ENCODE data around the gene DCTN3.

DCTN3 gene

DNA sequence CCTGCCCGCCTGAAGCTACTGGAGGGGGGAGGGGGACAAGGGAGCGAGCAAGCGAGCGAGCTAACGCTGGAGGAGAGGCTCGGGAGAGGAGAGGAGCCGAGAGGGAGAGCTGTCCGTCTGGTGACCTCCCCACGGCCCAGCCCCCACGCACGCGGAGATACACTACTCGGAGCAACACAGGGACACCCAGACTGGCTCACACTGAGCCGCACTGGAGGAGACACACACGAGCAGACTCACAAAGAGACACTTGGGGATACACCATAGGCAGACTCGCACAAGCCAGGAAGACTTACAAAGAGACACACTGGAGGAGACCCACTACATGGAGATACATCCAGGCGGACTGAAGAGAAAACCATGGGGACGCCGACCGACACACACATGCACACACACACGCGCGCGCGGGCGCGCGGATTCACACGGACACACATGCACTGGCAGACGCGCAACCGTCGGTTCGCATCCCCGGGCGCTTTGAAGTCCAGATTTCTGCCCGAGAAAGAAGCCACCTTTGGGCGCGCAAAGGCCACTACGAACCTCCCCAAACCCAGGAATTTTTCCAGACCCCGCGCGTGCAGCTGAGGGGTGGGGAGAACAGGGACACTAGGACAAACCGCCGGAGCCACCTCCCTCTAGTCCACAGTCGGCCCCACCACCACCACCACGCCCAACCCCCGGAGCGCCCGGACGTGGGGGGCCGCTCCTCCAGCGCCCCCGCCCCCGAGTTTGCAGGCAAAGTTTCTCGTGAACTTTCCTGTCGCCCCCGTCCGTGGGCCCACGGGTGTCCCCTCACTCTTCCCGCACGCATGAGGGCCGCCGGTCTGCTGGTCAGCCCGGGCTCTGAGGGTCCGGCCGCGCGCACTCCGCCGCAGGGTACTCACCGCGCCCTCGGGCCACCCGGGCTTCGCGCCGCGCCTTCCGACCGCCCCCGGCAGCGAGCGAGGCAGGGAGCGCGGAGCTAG is 31.3 kb downstream of the DCTN3 start:
- DNase-seq = no peak

DNA sequence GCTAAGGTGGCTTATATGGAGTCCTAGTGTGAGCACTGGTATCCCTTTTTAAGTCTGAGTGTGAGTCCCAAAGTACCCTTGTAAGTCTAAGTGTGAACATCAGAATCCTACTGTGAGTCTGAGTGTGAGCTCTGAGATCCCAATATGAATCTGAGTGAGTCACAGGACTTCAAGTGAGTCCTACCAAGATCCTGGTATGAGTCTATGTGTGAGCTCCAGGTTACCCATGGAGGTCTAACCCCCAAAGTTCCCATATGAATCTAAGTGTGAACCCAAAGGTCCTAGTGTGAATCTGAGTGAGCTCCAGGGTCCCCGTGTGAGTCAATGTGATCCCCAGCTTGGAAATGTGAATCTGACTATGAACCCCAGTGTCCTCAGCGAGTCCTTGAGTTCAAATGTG is 33.0 kb downstream of the DCTN3 start:
- DNase-seq = no peak

DNA sequence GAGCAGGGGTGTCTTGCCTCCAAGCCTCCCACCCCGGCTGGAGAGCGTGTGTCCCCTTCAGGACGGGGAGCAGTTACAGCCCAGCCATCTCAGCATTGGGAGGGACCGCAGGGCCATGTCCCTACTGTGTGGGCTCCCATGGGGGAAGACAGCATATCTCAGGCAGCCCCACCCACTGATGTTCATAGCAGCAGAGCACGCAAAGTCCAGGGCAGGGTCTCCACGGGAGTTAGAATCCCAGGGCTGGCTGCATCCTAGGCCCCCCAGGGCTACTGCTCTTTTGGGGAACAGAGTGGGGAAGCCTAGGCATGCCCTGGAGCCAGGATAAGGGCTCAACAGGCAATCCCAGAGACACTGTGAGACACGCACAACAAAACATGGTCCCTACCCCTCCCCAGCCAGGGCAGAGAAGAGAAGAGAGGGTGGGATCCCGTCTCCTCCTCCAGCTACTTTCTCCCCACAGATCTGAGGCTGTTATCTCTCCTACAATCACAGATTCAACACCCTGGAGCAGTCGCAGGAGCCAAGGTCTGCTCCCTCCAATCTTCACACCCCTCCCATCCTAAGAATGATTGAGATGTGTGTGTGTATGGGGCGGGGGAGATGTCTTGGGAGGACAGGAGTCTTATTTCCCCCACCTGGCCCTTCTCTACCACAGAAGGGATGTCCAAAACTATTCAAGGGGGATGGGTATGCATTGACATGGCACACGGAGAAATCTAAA is 34.2 kb downstream of the DCTN3 start:
- DNase-seq = no peak

DNA sequence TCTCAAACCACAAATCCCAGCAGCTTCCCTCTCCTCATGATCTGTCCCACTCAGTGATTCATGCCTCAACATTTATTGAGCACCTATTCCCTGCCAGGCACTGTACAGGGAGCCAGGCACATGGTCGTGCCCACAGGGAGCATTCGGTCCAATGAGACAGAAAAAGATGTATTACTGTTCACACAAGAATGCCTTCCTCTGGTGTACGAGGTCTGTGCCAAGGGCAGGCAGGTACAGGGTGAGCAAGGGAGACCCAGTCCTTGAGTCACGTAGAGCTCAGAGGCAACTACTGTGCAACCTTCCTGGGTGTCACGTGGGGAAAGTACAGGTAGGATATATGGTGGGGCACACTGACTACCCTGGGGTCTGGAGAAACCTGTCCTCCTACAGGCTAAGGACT is 35.3 kb downstream of the DCTN3 start:
- no peak for DNase-seq

- no peak for DNase-seq
Observed at GRCh38 chr9:34582787-34583186, 37.5 kb downstream of the DCTN3 start.

GRCh38 chr9:34581318-34581717 is 39.0 kb downstream of the DCTN3 start:
- DNase-seq = no peak

DNA sequence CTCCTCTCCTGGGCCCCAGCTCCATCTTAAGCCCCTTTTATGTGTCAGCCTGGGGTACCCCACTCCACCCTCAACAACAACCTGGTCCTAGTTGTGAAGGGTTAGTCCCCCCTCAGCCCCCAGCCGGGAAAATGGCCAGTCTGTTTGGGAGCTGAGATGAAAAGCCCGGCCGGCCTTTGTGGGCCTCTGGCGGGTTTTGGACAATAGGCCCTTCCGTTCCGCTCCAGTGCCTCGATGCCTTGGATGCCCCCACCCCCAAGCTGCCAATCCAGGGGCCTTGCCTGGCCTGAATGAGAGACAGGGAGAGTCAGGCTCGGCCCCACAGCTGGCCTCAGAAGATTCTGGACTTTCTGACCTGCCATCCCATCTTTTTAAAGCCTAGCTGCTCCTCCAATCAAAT is 39.9 kb downstream of the DCTN3 start:
- DNase-seq = no peak

DNA sequence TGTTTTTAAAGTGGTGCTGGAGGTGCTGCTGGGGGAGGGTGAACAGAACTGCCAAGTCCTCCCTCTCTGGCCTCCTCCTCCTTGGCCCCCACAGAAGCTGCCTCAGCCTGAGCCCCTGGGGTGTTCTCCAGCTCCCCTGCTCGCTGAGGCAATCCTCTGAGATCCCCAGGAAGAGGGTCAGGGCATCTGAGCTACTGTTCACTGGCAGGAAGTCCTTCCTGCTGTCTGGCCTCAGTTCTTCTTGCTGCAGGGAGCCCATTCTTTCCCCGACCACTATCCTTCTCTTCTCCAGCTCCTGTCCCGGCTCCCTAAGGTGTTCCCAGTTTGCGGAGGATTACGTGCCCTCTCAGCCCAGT is 40.5 kb downstream of the DCTN3 start:
- no peak for DNase-seq

- DNase-seq = no peak
Observed at GRCh38 chr9:34579104-34579807, 41.0 kb downstream of the DCTN3 start.

- no peak for DNase-seq
Observed at GRCh38 chr9:34578241-34579103, 41.8 kb downstream of the DCTN3 start.

DNA sequence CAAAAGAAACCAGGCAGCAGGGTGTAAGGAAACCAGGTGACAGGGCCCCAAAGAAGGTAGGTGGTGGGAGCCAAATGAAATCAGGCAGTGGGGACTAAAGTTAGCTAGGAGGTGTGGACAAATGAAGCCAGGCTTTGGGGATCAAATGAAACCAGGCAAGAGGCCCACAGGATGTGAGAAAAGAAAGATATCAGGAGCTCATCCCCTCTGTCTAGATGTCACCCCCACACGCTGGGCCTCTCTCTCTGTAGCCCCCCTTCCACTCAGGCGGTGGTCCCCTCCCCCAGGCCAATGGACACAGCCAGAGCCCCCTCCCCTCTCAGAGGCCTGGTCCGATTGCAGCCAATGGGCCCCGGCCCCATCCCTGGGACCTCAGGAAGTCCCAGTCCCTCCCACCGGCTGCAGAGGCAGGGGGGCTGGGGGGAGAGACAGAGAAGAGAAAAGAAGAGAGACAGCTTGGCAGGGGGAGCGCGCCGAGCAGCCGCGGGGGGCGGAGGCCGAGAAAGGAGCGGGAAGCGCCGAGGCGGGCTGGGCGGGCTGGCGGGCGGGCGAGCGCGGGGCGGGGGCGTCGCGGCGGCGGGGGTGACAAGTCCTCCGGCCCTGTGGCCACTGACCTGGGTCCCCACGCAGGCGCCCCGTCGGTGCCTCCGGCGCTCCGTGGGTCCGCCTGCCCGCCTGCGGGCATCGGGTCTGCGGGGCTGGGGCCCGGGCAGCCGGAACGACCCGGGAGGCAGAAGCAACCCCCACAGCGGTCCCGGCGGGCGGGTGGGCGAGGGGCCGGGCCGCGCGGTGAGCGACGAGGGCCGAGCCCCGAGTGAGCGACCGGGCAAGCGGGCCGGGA is 42.7 kb downstream of the DCTN3 start:
- no peak for DNase-seq

GRCh38 chr9:34576597-34577399 is 43.5 kb downstream of the DCTN3 start:
- no peak for DNase-seq

- DNase-seq = no peak
Observed at GRCh38 chr9:34575862-34576596, 44.3 kb downstream of the DCTN3 start.

DNA sequence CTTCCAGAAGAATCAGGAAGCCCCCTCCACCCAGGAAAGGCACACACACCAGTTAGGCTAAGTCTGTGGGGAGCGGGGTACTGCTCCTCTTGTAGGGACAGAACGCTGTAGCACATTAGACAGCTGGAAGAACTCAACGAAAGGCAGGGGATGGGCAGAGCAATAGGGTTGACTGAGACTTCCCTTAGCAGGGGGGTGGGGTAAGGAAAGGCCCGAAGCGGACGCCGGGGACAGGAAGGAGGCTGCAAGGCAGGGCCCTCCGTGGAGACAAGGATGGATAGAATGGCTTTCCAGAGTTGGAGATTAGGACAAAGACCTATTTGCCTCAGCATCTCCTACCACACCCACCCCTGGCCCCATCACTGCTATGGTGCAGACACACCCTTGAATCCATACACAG is 45.1 kb downstream of the DCTN3 start:
- DNase-seq = no peak

GRCh38 chr9:34574571-34574970 is 45.7 kb downstream of the DCTN3 start:
- no peak for DNase-seq

- DNase-seq = no peak
Observed at GRCh38 chr9:34573599-34574325, 46.5 kb downstream of the DCTN3 start.

DNA sequence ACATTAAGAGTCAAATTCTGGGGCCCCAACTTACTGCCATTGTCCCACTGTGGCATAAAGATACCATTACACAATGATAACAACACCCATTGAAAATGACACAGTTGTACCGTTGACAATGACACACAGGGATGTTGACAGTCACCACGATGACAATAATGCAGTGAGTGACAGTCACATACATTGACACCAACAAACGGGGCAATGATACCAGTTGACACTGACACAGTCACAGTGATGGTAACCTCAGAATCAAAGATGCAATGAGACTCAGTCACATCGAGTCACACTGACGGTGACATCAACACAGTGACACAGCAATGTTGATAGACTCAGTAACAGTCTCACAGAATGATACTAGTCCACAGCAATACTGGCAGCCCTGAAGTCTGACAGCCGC is 47.7 kb downstream of the DCTN3 start:
- no peak for DNase-seq

GRCh38 chr9:34572092-34572491 is 48.2 kb downstream of the DCTN3 start:
- no peak for DNase-seq

DNA sequence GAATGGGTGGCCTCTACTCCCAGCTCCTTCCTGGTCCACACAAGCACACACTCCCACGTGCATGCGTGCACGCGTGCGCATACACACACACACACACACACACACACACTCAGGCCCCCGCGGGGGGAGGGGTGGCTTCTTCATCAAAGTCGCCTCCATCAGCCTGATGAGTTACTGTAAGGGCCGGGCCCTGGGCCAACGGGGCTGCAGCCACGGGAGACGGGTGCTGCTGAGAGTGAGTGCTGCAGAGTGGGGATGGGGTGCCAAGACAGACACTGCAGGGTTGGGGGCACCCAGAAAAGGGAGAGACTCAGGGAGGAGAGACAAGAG is 48.8 kb downstream of the DCTN3 start:
- no peak for DNase-seq

Measured in NCI-H510A (cell line).